Measurements from ENCODE around the gene LRIG2. TPM values are rescaled to one million over a fixed set of nuclear protein-coding genes. Genes with fewer than 3 reads are reported as not detected.

LRIG2 gene
- total and polyA plus RNA-seq, 9 of the 15 experiments (the other 6 are each of a cell fraction or from before 2014, with no cell fraction given), result 1.8 to 28.1 (median 11.5) TPM

- TF ChIP-seq AFF4 (CRISPR knock-in tag; IDR thresholded peaks at IDR 0.05) (peak; percentile 56), VEZF1 (CRISPR knock-in tag; IDR thresholded peaks at IDR 0.05) (peak; percentile 85), KAT2B (IDR thresholded peaks at IDR 0.05; ENCODE audit: low read depth, low read length) (peak; percentile 86), PHF8 (IDR thresholded peaks at IDR 0.05; ENCODE audit: borderline replicate concordance, low read length) (peak; percentile 97), AFF1 (IDR thresholded peaks at IDR 0.05; ENCODE audit: low read depth in 1 of 2, partially characterized antibody in 2 of 2) (peak in 1 of 2 experiments; percentile 16), YY1 (IDR thresholded peaks at IDR 0.05; ENCODE audit: borderline replicate concordance in 1 of 3, control insufficient read depth in 1 of 3, extremely low read depth in 1 of 3, insufficient read depth in 3 of 3, insufficient read length in 1 of 3, insufficient replicate concordance in 2 of 3, low read depth in 1 of 3, low read length in 2 of 3) (peak; percentile 68 to 94 (median 86)), SOX6 (IDR thresholded peaks at IDR 0.05) (peak; percentile 68; the same call in 1 of the 2 replicates), ZNF347 (CRISPR knock-in tag; IDR thresholded peaks at IDR 0.05; ENCODE audit: low read depth) (no peak), NR1H2 (CRISPR knock-in tag; IDR thresholded peaks at IDR 0.05) (peak; percentile 46; the same call in 1 of the 2 replicates), TCF3 (CRISPR knock-in tag; IDR thresholded peaks at IDR 0.05) (peak; percentile 34; the same call in 1 of the 2 replicates), ZBTB9 (CRISPR knock-in tag; IDR thresholded peaks at IDR 0.05) (peak; percentile 66; the same call in 1 of the 2 replicates), GTF2F1 (IDR thresholded peaks at IDR 0.05; ENCODE audit: low read depth, low read length) (no peak), KLF13 (tag; IDR thresholded peaks at IDR 0.05; ENCODE audit: borderline replicate concordance, low read depth) (peak; percentile 68; the same call in 1 of the 2 replicates), FOXK2 (conservative IDR thresholded peaks at IDR 0.05 in 1 of 2, IDR thresholded peaks at IDR 0.05 in 1 of 2; ENCODE audit: low read depth in 2 of 2) (0 out of 4 replicates have a peak, but pooled peaks of 1 of the 2 experiments have one; percentile 4)
Measured at GRCh38 chr1:113072757-113073478, at the start of gene LRIG2 (continued).
